ENCODE data around the gene TRAF2. TPM values are rescaled to one million over a fixed set of nuclear protein-coding genes. Genes with fewer than 3 reads are reported as not detected.

TRAF2 gene
- total RNA-seq, 2 donors from 2014 or later, result 55.7 to 107 TPM

GRCh38 chr9:136942112-136942880 lies 56.0 kb downstream of the TRAF2 start:
- Mint-ChIP-seq H3K4me1 (ENCODE audit: low read depth in 2 of 2) (peaks cover 13 to 17% of the 10 kb centered on the region in 2 donors), H3K9me3 (no peaks in the 10 kb centered on the region), H3K27me3 (no peaks in the 10 kb centered on the region), H3K27ac (no peak overlapping the region), H3K4me3 (peak overlapping the region; percentile 82), H3K36me3 (peaks cover 6% of the 10 kb centered on the region)
- ATAC-seq (no peak), DNase-seq (ENCODE audit: low spot score) (no peak)

GRCh38 chr9:136942881-136943230 lies 56.5 kb downstream of the TRAF2 start:
- no peaks in the 10 kb centered on the region for H3K27me3 Mint-ChIP-seq
- H3K9me3 Mint-ChIP-seq, result no peaks in the 10 kb centered on the region
- peaks cover 6% of the 10 kb centered on the region for H3K36me3 Mint-ChIP-seq
- H3K4me3 Mint-ChIP-seq, result peak overlapping the region; percentile 82
- H3K27ac Mint-ChIP-seq, result no peak overlapping the region
- no peak for DNase-seq (ENCODE audit: low spot score)
- H3K4me1 Mint-ChIP-seq (ENCODE audit: low read depth in 2 of 2), result peaks cover 13 to 18% of the 10 kb centered on the region in 2 donors
- ATAC-seq, result no peak

GRCh38 chr9:136943291-136944211 lies 57.2 kb downstream of the TRAF2 start:
- Mint-ChIP-seq H3K4me1 (ENCODE audit: low read depth in 2 of 2) (peaks cover 13 to 23% of the 10 kb centered on the region in 2 donors), H3K4me3 (peak overlapping the region; percentile 82), H3K9me3 (no peaks in the 10 kb centered on the region), H3K36me3 (peaks cover 6% of the 10 kb centered on the region), H3K27me3 (no peaks in the 10 kb centered on the region), H3K27ac (no peak overlapping the region)
- DNase-seq (ENCODE audit: low spot score) (no peak), ATAC-seq (peak; percentile 34 to 39)

- Mint-ChIP-seq H3K9me3 (no peaks in the 10 kb centered on the region), H3K4me3 (peak overlapping the region; percentile 82), H3K36me3 (peaks cover 2% of the 10 kb centered on the region), H3K4me1 (ENCODE audit: low read depth in 2 of 2) (peaks cover 9 to 19% of the 10 kb centered on the region in 2 donors), H3K27me3 (no peaks in the 10 kb centered on the region), H3K27ac (no peak overlapping the region)
- no peak for DNase-seq (ENCODE audit: low spot score)
- peak in 1 of 2 donors; percentile 69 for ATAC-seq
Measured at GRCh38 chr9:136944212-136944518, 57.8 kb downstream of the TRAF2 start.

- ATAC-seq, result peak; percentile 93
- H3K4me1 Mint-ChIP-seq (ENCODE audit: low read depth in 2 of 2), result peaks cover 6 to 14% of the 10 kb centered on the region in 2 donors
- no peaks in the 10 kb centered on the region for H3K36me3 Mint-ChIP-seq
- H3K9me3 Mint-ChIP-seq, result no peaks in the 10 kb centered on the region
- peak; percentile 99 for DNase-seq (ENCODE audit: low spot score)
- H3K4me3 Mint-ChIP-seq, result peak within 1 kb of the TSS; percentile 84
- H3K27me3 Mint-ChIP-seq, result no peaks in the 10 kb centered on the region
- peak within 1 kb of the TSS; percentile 83 to 85 for H3K27ac Mint-ChIP-seq
Measured at GRCh38 chr9:136944519-136945332, 58.4 kb downstream of the TRAF2 start, which contains the start of the genes C8G and FBXW5. C8G (plus strand) TSS chr9:136945243; CDS start chr9:136945321, 78 bp downstream. FBXW5 (minus strand) TSS chr9:136944738; CDS start chr9:136944083, 655 bp downstream.

DNA sequence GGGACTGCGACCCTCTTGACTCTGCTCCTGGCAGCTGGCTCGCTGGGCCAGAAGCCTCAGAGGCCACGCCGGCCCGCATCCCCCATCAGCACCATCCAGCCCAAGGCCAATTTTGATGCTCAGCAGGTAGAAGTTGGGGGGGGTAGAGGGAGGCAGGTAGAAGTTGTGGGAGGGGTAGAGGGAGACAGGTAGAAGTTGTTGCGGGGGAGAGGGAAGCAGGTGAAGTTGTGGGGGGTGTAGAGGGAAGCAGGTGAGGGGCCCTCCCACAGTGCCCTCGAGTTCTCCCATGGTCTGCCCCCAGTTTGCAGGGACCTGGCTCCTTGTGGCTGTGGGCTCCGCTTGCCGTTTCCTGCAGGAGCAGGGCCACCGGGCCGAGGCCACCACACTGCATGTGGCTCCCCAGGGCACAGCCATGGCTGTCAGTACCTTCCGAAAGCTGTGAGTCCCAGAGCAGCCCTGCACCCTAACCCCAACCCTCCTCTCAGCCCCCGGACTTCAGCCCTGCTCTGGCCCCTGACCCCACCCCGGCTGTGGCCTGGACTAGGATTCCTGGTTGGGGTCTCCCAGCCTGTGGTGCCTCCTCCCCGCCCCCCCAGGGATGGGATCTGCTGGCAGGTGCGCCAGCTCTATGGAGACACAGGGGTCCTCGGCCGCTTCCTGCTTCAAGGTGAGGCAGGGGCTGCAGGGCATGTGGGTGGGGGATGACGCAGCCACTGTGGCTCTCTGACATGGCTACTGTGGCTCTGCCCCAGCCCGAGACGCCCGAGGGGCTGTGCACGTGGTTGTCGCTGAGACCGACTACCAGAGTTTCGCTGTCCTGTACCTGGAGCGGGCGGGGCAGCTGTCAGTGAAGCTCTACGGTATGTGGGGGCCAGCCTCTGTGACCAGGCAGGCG lies 59.3 kb downstream of the TRAF2 start:
- H3K27ac Mint-ChIP-seq, result peak overlapping the region; percentile 83 to 85
- H3K27me3 Mint-ChIP-seq, result no peaks in the 10 kb centered on the region
- peak overlapping the region; percentile 84 for H3K4me3 Mint-ChIP-seq
- no peaks in the 10 kb centered on the region for H3K36me3 Mint-ChIP-seq
- ATAC-seq (no peak), DNase-seq (ENCODE audit: low spot score) (no peak)
- peaks cover 6 to 17% of the 10 kb centered on the region in 2 donors for H3K4me1 Mint-ChIP-seq (ENCODE audit: low read depth in 2 of 2)
- H3K9me3 Mint-ChIP-seq, result no peaks in the 10 kb centered on the region

DNA sequence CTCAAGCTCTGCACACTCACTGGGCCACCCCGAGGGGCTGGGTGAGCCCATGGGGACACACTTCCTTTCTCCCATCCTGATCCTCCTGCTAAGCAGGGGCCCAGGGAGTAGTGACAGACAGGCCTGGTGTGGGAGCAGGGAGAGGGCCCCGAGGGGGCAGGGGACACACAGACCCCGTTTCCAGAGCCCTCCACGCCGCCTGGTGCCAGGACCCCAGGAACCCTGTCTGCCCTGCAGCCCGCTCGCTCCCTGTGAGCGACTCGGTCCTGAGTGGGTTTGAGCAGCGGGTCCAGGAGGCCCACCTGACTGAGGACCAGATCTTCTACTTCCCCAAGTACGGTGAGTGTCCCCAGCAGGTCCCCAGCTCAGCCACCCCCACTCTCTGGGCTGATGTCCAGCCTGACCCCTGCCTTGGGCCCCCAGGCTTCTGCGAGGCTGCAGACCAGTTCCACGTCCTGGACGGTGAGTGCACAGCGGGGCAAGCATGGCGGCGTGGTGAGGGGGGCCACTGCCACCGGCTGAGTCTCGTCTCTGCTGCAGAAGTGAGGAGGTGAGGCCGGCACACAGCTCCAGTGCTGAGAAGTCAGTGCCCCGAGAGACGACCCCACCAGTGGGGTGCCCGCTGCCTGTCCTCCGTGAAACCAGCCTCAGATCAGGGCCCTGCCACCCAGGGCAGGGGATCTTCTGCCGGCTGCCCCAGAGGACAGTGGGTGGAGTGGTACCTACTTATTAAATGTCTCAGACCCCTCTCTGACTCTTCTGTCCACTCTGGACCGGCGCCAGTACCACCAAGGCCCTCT lies 60.1 kb downstream of the TRAF2 start:
- no peaks in the 10 kb centered on the region for H3K9me3 Mint-ChIP-seq
- H3K27ac Mint-ChIP-seq, result no peak overlapping the region
- DNase-seq (ENCODE audit: low spot score) (no peak), ATAC-seq (no peak)
- H3K4me3 Mint-ChIP-seq, result no peak overlapping the region
- no peaks in the 10 kb centered on the region for H3K27me3 Mint-ChIP-seq
- peaks cover 6 to 15% of the 10 kb centered on the region in 2 donors for H3K4me1 Mint-ChIP-seq (ENCODE audit: low read depth in 2 of 2)
- no peaks in the 10 kb centered on the region for H3K36me3 Mint-ChIP-seq

DNA sequence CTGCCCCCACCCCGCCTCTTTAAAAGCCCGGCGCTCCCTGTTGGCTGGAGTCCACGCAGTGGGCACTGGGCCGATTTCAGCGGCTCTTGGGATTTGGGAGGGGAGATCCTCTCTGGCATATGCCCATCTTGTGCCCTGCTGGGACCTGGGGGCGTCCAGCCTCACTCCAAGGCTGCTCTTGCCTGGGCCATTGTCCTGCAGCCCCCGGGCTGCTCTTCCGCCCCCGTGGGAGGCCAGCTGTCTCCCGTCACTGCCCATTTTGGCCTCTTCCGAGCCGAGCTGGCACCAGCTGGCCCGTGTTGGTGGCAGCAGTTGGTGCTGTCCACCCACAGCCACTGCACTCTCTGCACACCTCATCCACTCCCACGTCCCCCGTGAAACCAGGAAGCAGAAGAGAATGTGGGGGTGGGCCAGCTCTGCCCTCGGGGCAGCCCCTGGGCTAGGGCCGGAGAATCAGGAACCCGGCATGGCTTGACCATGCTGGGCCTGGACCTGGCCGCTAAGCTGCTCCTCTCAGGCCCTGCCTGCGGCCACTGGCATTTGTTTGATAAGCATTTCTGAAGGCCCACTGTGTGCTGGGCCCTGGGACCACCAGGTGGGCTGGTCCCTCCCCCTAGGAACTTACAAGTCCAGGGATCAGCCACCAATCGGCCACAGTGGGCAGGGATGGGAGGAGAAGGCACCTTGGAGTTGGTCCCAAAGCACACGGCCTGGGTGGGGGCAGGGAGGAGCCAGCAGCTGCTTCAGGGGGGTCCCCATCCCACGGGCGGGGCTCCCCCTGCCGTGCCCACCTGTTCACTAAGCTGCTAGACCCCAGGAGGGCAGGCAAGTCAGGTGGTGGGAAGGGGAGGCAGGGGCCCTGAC lies 60.9 kb downstream of the TRAF2 start:
- Mint-ChIP-seq H3K27ac (peak overlapping the region in 1 of 2 donors; percentile 50), H3K9me3 (no peaks in the 10 kb centered on the region), H3K36me3 (no peaks in the 10 kb centered on the region), H3K4me3 (no peak overlapping the region), H3K4me1 (ENCODE audit: low read depth in 2 of 2) (peaks cover 6 to 15% of the 10 kb centered on the region in 2 donors), H3K27me3 (no peaks in the 10 kb centered on the region)
- ATAC-seq (no peak), DNase-seq (ENCODE audit: low spot score) (no peak)

DNA sequence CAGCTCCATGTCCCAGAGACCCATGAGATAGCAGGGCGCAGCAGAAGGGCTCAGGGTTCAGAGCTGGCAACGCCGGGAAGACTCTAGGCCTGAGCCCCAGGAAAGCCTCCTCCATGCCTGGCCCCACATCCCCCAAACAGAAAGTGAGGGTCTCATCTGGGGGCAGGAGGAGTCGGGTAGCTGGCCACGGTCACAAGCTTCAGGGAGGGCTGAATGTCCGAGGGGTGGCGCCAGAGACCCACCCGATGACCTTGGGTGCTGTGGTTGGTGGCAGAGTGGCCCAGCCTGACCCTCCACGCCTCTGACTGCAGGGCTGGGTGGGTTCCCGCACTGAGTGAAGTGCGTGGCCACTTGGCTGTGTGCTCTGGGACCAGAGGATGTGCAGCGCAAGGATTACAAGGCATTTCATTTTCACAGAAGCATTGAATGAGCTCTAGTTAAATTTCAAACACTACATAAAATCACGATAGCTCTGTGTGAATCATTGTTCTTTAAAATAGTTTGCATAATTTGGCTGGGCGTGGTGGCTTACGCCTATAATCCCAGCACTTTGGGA lies 61.7 kb downstream of the TRAF2 start:
- DNase-seq (ENCODE audit: low spot score) (peak; percentile 73), ATAC-seq (no peak)
- no peaks in the 10 kb centered on the region for H3K27me3 Mint-ChIP-seq
- H3K36me3 Mint-ChIP-seq, result no peaks in the 10 kb centered on the region
- peak overlapping the region; percentile 39 to 83 for H3K27ac Mint-ChIP-seq
- no peaks in the 10 kb centered on the region for H3K9me3 Mint-ChIP-seq
- H3K4me1 Mint-ChIP-seq (ENCODE audit: low read depth in 2 of 2), result peaks cover 6 to 15% of the 10 kb centered on the region in 2 donors
- peak overlapping the region; percentile 63 for H3K4me3 Mint-ChIP-seq

DNA sequence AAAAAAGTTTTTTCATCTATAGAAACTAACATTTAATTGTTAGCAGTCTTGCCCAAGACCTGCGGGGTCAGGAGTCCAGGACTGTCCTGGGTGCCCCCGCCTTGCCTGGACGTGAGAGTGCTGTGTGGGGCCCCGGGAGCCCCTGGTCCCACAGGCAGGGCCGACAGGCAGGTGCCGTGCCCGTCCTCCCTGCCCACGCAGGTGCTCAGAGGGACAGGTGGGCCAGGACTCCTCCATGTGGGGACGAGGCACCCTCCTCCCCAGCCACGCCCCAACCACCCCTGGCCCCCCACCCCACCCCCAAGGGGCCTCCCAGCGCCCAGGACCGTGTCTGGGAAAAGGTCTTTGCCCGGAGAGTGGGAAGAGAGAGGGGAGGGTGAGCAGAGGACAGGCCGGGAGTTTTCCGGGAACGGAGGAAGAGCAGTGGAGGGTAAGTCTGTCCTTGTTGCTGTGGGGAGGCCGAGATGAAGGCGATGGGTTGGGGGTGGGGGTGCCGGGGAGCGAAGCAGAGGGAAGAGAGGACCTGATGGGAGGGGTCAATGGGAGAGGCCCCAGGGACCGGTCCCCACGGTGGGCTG lies 63.0 kb downstream of the TRAF2 start:
- Mint-ChIP-seq H3K36me3 (no peaks in the 10 kb centered on the region), H3K9me3 (no peaks in the 10 kb centered on the region), H3K27ac (peak overlapping the region; percentile 39 to 83), H3K4me3 (peak overlapping the region; percentile 81), H3K27me3 (no peaks in the 10 kb centered on the region), H3K4me1 (ENCODE audit: low read depth in 2 of 2) (peaks cover 6 to 15% of the 10 kb centered on the region in 2 donors)
- ATAC-seq (no peak), DNase-seq (ENCODE audit: low spot score) (no peak)
